Cardiac muscle cell (in vitro differentiated cells and primary cell): ENCODE results near the gene MPND. TPM values are rescaled to one million over a fixed set of nuclear protein-coding genes. Genes with fewer than 3 reads are reported as not detected.

Source experiments
- DNase-seq, 2 donors: peaks; one replicate each; pipeline versions ENCODE4 v3.0.0 to v3.0.0-alpha.2; 2010 to 2017; ENCODE audit warnings: low read depth in 1 of 2, low spot score in 1 of 2
- H3K27ac ChIP-seq: fragments of 200-600 bp; sonication (generic); 2 replicates; pipeline ENCODE4 v1.5.1; 2016
- H3K27me3 ChIP-seq: fragments of 200-600 bp; sonication (generic); 2 replicates; pipeline ENCODE4 v1.6.0; 2016; ENCODE audit warnings: control low read depth
- H3K36me3 ChIP-seq: fragments of 200-600 bp; sonication (generic); 2 replicates; pipeline ENCODE4 v1.5.1; 2016; ENCODE audit warnings: control low read depth
- H3K4me1 ChIP-seq: fragments of 200-600 bp; sonication (generic); 2 replicates; pipeline ENCODE4 v1.8.1; 2017; ENCODE audit warnings: low read depth, mild to moderate bottlenecking, mixed run types
- H3K4me3 ChIP-seq: fragments of 200-600 bp; sonication (generic); 2 replicates; pipeline ENCODE4 v1.5.1; 2016; ENCODE audit warnings: mild to moderate bottlenecking
- H3K9me3 ChIP-seq: fragments of 200-600 bp; sonication (generic); 2 replicates; pipeline ENCODE4 v1.5.1; 2017; ENCODE audit warnings: low read depth, mild to moderate bottlenecking, control low read depth
- polyA plus RNA-seq: library from polyadenylated mRNA; unstranded; fragments of >200 nt; fragmentation: Nextera tagmentation; extraction: Ambion mirVana; gene quantifications from 2 replicates; pipeline ENCODE4 v1.2.1, GENCODE V29; 2016
- total RNA-seq: library from RNA; depleted of rRNA; stranded (reverse); fragments of >200 nt; gene quantifications from 2 replicates; pipeline ENCODE4 v1.2.3, GENCODE V29; 2016
- TF ChIP-seq, protein P1 (sequence below): IDR thresholded peaks from 2 replicates; pipeline ENCODE4 v1.5.1; 2012; ENCODE audit warnings: low read depth, mild to moderate bottlenecking, low read length

The MPND gene
- total and polyA plus RNA-seq, 2 experiments from 2014 or later: 19.2 to 19.8 TPM

DNA sequence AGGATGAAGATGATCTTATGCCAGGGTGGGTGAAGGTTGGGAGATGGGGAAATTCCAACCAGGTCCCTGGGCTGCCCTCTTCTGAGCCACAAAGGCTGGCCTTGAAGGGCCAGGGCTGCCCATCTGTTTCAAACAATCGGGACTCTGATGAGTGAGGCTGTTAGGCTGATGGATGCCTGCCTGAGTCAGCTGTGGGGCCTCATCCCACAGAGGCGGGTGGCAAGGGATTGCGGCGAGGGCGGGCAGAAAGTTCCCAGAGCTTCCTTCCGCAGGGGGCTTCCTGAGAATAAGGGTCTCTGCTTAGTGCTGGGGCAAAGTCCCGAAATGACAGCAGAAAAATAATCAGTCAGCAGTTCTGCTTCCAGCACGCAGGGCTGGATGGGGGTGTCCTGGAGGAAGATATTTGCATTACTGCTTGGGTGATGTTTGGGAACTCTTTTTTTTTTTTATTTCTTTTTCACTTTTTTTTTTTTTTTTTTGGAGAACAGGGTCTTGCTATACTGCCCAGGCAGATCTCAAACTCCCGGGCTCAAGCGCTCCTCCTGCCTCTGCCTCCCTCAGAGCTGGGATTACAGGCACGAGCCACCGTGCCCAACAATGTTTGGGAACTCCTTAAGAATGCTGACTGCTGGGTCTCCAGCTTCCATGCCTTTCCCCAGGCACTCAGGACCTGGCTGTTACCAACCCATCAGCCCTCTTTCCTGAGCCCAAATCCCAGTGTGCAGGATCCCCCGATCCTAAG lies 42.9 kb downstream of the MPND start:
- TF ChIP-seq, protein P1, sequence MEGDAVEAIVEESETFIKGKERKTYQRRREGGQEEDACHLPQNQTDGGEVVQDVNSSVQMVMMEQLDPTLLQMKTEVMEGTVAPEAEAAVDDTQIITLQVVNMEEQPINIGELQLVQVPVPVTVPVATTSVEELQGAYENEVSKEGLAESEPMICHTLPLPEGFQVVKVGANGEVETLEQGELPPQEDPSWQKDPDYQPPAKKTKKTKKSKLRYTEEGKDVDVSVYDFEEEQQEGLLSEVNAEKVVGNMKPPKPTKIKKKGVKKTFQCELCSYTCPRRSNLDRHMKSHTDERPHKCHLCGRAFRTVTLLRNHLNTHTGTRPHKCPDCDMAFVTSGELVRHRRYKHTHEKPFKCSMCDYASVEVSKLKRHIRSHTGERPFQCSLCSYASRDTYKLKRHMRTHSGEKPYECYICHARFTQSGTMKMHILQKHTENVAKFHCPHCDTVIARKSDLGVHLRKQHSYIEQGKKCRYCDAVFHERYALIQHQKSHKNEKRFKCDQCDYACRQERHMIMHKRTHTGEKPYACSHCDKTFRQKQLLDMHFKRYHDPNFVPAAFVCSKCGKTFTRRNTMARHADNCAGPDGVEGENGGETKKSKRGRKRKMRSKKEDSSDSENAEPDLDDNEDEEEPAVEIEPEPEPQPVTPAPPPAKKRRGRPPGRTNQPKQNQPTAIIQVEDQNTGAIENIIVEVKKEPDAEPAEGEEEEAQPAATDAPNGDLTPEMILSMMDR: no peak
- H3K9me3 ChIP-seq: no peaks in the 10 kb centered on the region
- DNase-seq: no peak
- H3K4me3 ChIP-seq: no peak overlapping the region
- H3K36me3 ChIP-seq: peaks cover 2% of the 10 kb centered on the region
- H3K4me1 ChIP-seq: peaks cover 30% of the 10 kb centered on the region
- H3K27ac ChIP-seq: no peak overlapping the region
- no peaks in the 10 kb centered on the region for H3K27me3 ChIP-seq

GRCh38 chr19:4388337-4389063 lies 45.1 kb downstream of the MPND start:
- H3K36me3 ChIP-seq: peaks cover 2% of the 10 kb centered on the region
- H3K4me1 ChIP-seq: peaks cover 44% of the 10 kb centered on the region
- no peak overlapping the region for H3K4me3 ChIP-seq
- TF ChIP-seq, protein P1: no peak
- no peaks in the 10 kb centered on the region for H3K27me3 ChIP-seq
- DNase-seq: no peak
- no peaks in the 10 kb centered on the region for H3K9me3 ChIP-seq
- peak overlapping the region; percentile 96 for H3K27ac ChIP-seq

GRCh38 chr19:4389064-4389375 lies 45.7 kb downstream of the MPND start:
- peak overlapping the region; percentile 96 for H3K27ac ChIP-seq
- H3K9me3 ChIP-seq: no peaks in the 10 kb centered on the region
- H3K27me3 ChIP-seq: no peaks in the 10 kb centered on the region
- TF ChIP-seq, protein P1: no peak
- peaks cover 49% of the 10 kb centered on the region for H3K4me1 ChIP-seq
- H3K36me3 ChIP-seq: peaks cover 2% of the 10 kb centered on the region
- no peak for DNase-seq
- H3K4me3 ChIP-seq: no peak overlapping the region

- H3K4me3 ChIP-seq: no peak overlapping the region
- H3K36me3 ChIP-seq: peaks cover 2% of the 10 kb centered on the region
- no peaks in the 10 kb centered on the region for H3K27me3 ChIP-seq
- no peak for DNase-seq
- H3K27ac ChIP-seq: peak overlapping the region; percentile 96
- no peaks in the 10 kb centered on the region for H3K9me3 ChIP-seq
- TF ChIP-seq, protein P1: no peak
- peaks cover 55% of the 10 kb centered on the region for H3K4me1 ChIP-seq
These were observed 46.2 kb downstream of the MPND start for GRCh38 chr19:4389511-4390016.

GRCh38 chr19:4390017-4390566 lies 46.7 kb downstream of the MPND start:
- Histone ChIP-seq H3K36me3 (peaks cover 2% of the 10 kb centered on the region), H3K4me1 (peaks cover 55% of the 10 kb centered on the region), H3K27me3 (no peaks in the 10 kb centered on the region), H3K4me3 (peak overlapping the region; percentile 15), H3K27ac (peak overlapping the region; percentile 96), H3K9me3 (no peaks in the 10 kb centered on the region)
- peak in 1 of 2 donors; percentile 75 for DNase-seq
- TF ChIP-seq, protein P1: no peak
